ENCODE results near the gene LRRIQ3. TPM values are rescaled to one million over a fixed set of nuclear protein-coding genes. Genes with fewer than 3 reads are reported as not detected.

The LRRIQ3 gene
- polyA plus RNA-seq, 3 donors, result 0.08 to 0.35 TPM; not detected in 1

DNA sequence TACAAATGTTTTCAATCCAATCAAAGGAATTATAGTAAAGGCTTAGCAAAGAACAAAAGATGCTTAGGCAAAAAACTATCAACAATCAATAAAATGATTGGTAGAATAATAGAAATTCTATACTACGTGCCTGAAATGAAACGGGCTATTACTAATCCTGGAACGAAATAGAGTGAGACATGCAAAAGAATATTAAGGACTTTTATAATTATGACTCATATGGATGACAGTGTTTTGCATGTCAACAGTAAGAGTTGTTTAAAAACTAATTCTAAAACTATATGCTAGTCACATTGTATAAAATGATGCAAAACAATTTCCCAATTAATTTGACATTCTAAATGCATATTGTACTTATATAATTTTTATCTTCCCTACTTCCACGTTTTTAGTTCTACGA is 35.6 kb downstream of the LRRIQ3 start:
- DNase-seq, result no peak
- H3K27ac ChIP-seq (ENCODE audit: low read depth in 1 of 2, low read length in 2 of 2), result no peak overlapping the region
- TF ChIP-seq, protein P1, sequence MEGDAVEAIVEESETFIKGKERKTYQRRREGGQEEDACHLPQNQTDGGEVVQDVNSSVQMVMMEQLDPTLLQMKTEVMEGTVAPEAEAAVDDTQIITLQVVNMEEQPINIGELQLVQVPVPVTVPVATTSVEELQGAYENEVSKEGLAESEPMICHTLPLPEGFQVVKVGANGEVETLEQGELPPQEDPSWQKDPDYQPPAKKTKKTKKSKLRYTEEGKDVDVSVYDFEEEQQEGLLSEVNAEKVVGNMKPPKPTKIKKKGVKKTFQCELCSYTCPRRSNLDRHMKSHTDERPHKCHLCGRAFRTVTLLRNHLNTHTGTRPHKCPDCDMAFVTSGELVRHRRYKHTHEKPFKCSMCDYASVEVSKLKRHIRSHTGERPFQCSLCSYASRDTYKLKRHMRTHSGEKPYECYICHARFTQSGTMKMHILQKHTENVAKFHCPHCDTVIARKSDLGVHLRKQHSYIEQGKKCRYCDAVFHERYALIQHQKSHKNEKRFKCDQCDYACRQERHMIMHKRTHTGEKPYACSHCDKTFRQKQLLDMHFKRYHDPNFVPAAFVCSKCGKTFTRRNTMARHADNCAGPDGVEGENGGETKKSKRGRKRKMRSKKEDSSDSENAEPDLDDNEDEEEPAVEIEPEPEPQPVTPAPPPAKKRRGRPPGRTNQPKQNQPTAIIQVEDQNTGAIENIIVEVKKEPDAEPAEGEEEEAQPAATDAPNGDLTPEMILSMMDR (IDR thresholded peaks at IDR 0.05), result no peak
- no peaks in the 10 kb centered on the region for H3K36me3 ChIP-seq (replicated peaks in 1 of 2; ENCODE audit: control insufficient read depth in 1 of 2, insufficient read depth in 2 of 2, low read length in 2 of 2)
- H3K4me3 ChIP-seq (replicated peaks in 1 of 3; ENCODE audit: low read depth in 2 of 3, low read length in 3 of 3), result no peak overlapping the region
- intact Hi-C loops (cut with micrococcal nuclease), result no loop called here
- Mint-ChIP-seq H3K9me3 (peaks cover 0 to 4% (median 2%) of the 10 kb centered on the region in 7 donors), H3K4me1 (no peaks in the 10 kb centered on the region), H3K27ac (no peak overlapping the region), H3K36me3 (no peaks in the 10 kb centered on the region), H3K4me3 (no peak overlapping the region), H3K27me3 (ENCODE audit: low read depth in 3 of 3) (no peaks in the 10 kb centered on the region)
- no peaks in the 10 kb centered on the region for H3K9me3 ChIP-seq (replicated peaks in 1 of 2; ENCODE audit: control insufficient read depth in 1 of 2, insufficient read depth in 1 of 2, low read length in 2 of 2)
- no peak overlapping the region for H3K9ac ChIP-seq (ENCODE audit: insufficient read depth, low read length, poor library complexity, severe bottlenecking)
- H2AFZ ChIP-seq (ENCODE audit: insufficient read depth, low read depth, low read length, poor library complexity, severe bottlenecking), result no peak overlapping the region
- no peaks in the 10 kb centered on the region for H3K27me3 ChIP-seq (ENCODE audit: control insufficient read depth in 2 of 2, insufficient read depth in 2 of 2, low read length in 2 of 2)
- H3K4me1 ChIP-seq (ENCODE audit: control insufficient read depth in 1 of 2, insufficient read depth in 2 of 2, low read length in 2 of 2), result no peaks in the 10 kb centered on the region
- H3K79me2 ChIP-seq (ENCODE audit: insufficient read depth, low read length), result no peaks in the 10 kb centered on the region
- WGBS (ENCODE audit: insufficient coverage), result no CpG with 5 or more reads among the region's 5 CpGs
- no peak overlapping the region for H3K4me2 ChIP-seq (replicated peaks; ENCODE audit: extremely low read depth, low read length, poor library complexity, severe bottlenecking)
- no peaks in the 10 kb centered on the region for H4K20me1 ChIP-seq (ENCODE audit: insufficient read depth, low read length)

DNA sequence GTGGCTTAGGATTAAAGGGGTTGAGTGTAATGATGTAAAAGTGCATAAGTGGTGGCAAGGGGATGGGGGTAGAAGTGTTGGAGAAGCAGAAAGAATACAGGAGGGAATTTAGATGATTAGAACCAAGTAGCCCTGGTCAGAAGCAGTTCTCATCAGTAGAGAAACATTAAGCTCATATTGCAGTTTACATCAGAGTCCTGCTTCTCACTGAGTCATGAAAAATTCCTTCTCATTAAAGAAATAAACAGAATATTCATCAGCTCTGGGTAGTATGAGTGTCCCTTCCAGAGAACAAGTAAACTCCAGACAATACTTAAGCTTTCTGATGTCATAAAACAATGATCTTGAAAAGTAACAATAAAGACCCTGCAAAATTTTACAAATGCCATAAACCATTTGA is 36.5 kb downstream of the LRRIQ3 start:
- Histone ChIP-seq H3K4me3 (replicated peaks in 1 of 3; ENCODE audit: low read depth in 2 of 3, low read length in 3 of 3) (no peak overlapping the region), H3K27me3 (ENCODE audit: control insufficient read depth in 2 of 2, insufficient read depth in 2 of 2, low read length in 2 of 2) (no peaks in the 10 kb centered on the region), H3K9ac (ENCODE audit: insufficient read depth, low read length, poor library complexity, severe bottlenecking) (no peak overlapping the region), H3K27ac (ENCODE audit: low read depth in 1 of 2, low read length in 2 of 2) (no peak overlapping the region), H3K9me3 (replicated peaks in 1 of 2; ENCODE audit: control insufficient read depth in 1 of 2, insufficient read depth in 1 of 2, low read length in 2 of 2) (no peaks in the 10 kb centered on the region), H2AFZ (ENCODE audit: insufficient read depth, low read depth, low read length, poor library complexity, severe bottlenecking) (no peak overlapping the region), H4K20me1 (ENCODE audit: insufficient read depth, low read length) (no peaks in the 10 kb centered on the region), H3K79me2 (ENCODE audit: insufficient read depth, low read length) (no peaks in the 10 kb centered on the region), H3K4me1 (ENCODE audit: control insufficient read depth in 1 of 2, insufficient read depth in 2 of 2, low read length in 2 of 2) (no peaks in the 10 kb centered on the region), H3K36me3 (replicated peaks in 1 of 2; ENCODE audit: control insufficient read depth in 1 of 2, insufficient read depth in 2 of 2, low read length in 2 of 2) (no peaks in the 10 kb centered on the region), H3K4me2 (replicated peaks; ENCODE audit: extremely low read depth, low read length, poor library complexity, severe bottlenecking) (no peak overlapping the region)
- Mint-ChIP-seq H3K36me3 (no peaks in the 10 kb centered on the region), H3K4me3 (no peak overlapping the region), H3K27me3 (ENCODE audit: low read depth in 3 of 3) (no peaks in the 10 kb centered on the region), H3K27ac (no peak overlapping the region), H3K9me3 (peaks cover 0 to 4% (median 2%) of the 10 kb centered on the region in 7 donors), H3K4me1 (no peaks in the 10 kb centered on the region)
- DNase-seq, result no peak
- TF ChIP-seq, protein P1 (IDR thresholded peaks at IDR 0.05), result no peak
- intact Hi-C loops (cut with micrococcal nuclease), result no loop called here

Measured in CD14-positive monocyte (primary cell).